ENCODE data around the gene PLCH2. TPM values are rescaled to one million over a fixed set of nuclear protein-coding genes. Genes with fewer than 3 reads are reported as not detected.

PLCH2 gene
- total RNA-seq, 2 experiments from 2014 or later: 32.7 to 33.8 TPM

Other genes with a start within 250 kb of the PLCH2 start
- gene SKI, start 248.0 kb upstream of the PLCH2 start, total RNA-seq: 10 to 100 TPM; 58.0 to 61.5 TPM
- gene MORN1, start 84.7 kb upstream of the PLCH2 start, total RNA-seq: 1 to 10 TPM; 6.2 to 6.3 TPM
- gene RER1, start 84.4 kb upstream of the PLCH2 start, total RNA-seq: 100 to 1,000 TPM; 151 to 160 TPM
- 1 to 10 TPM; 6.8 to 9.5 TPM for gene PEX10, start 63.7 kb upstream of the PLCH2 start, total RNA-seq
- gene PANK4, start 50.3 kb downstream of the PLCH2 start, total RNA-seq: 10 to 100 TPM; 71.7 to 72.6 TPM
- gene HES5, start 54.0 kb downstream of the PLCH2 start, total RNA-seq: not detected
- 100 to 1,000 TPM; 171 to 173 TPM for gene TNFRSF14, start 80.1 kb downstream of the PLCH2 start, total RNA-seq
- gene PRXL2B, start 110.5 kb downstream of the PLCH2 start, total RNA-seq: 10 to 100 TPM; 17.0 to 22.2 TPM
- gene MMEL1, start 156.7 kb downstream of the PLCH2 start, total RNA-seq: 1 to 10 TPM; 1.0 to 1.5 TPM